Ascending aorta (tissue), 2 donors: ENCODE data around the gene CSF1R. TPM values are rescaled to one million over a fixed set of nuclear protein-coding genes. Genes with fewer than 3 reads are reported as not detected.

Source experiments
- DNase-seq, 2 donors: peaks; one replicate each; pipeline ENCODE4 v3.0.0-alpha.2; 2019; ENCODE audit warnings: low spot score in 2 of 2
- H3K27ac ChIP-seq, 2 donors: fragments of 200-600 bp; sonication (generic); one replicate each; pipeline ENCODE4 v1.5.1; 2016 to 2017; ENCODE audit warnings: mild to moderate bottlenecking in 1 of 2
- H3K27me3 ChIP-seq: fragments of 200-600 bp; sonication (generic); one replicate; pipeline ENCODE4 v1.5.1; 2017
- H3K36me3 ChIP-seq, 2 donors: fragments of 200-600 bp; sonication (generic); one replicate each; pipeline ENCODE4 v1.5.1; 2016
- H3K4me1 ChIP-seq, 2 donors: fragments of 200-600 bp; sonication (generic); one replicate each; pipeline ENCODE4 v1.5.1; 2016 to 2017; ENCODE audit warnings: mild to moderate bottlenecking in 1 of 2
- H3K4me3 ChIP-seq, 2 donors: fragments of 200-600 bp; sonication (generic); one replicate each; pipeline ENCODE4 v1.5.1; 2016 to 2017; ENCODE audit warnings: mild to moderate bottlenecking in 1 of 2
- H3K9me3 ChIP-seq, 2 donors: fragments of 200-600 bp; sonication (generic); one replicate each; pipeline ENCODE4 v1.5.1; 2016
- CTCF ChIP-seq, 3 experiments: fragments of 200-600 bp in 2 of 3; fragments of 450-650 bp in 1 of 3; sonication (generic) in 2 of 3; IDR thresholded peaks; one replicate each; pipeline ENCODE4 v1.5.1; 2016 to 2019; ENCODE audit warnings: antibody characterized with exemption in 3 of 3, mild to moderate bottlenecking in 1 of 3, moderate library complexity in 1 of 3
- intact Hi-C: fragments of 100-400 bp; cut with DNase I; formaldehyde crosslinking; loops from one replicate; pipeline ENCODE4 v1.15.1; 2023
- total RNA-seq: library from RNA; depleted of rRNA; stranded (reverse); fragments of >200 nt; gene quantifications from one replicate; pipeline ENCODE4 v1.1.0, GENCODE V29; 2016

Gene CSF1R
- total RNA-seq, 1 donor from 2014 or later = 70.9 TPM

GRCh38 chr5:150131978-150132694 lies 45.8 kb upstream of the CSF1R start:
- Histone ChIP-seq H3K36me3 (peaks cover 52 to 90% of the 10 kb centered on the region in 2 donors), H3K27me3 (no peaks in the 10 kb centered on the region), H3K9me3 (no peaks in the 10 kb centered on the region), H3K4me1 (peaks cover 29 to 68% of the 10 kb centered on the region in 2 donors), H3K4me3 (no peak overlapping the region), H3K27ac (peak overlapping the region; percentile 98 to 99)
- intact Hi-C loops = loop anchor here (2.0 to 10.0 kb wide), 3 partner anchors 29 to 1543 kb away; no protein-coding TSS in a partner anchor
- no peak for DNase-seq
- TF ChIP-seq CTCF (IDR thresholded peaks at IDR 0.05) = no peak

GRCh38 chr5:150131461-150131860 lies 45.1 kb upstream of the CSF1R start:
- no peak for DNase-seq
- H3K4me1 ChIP-seq = peaks cover 22 to 62% of the 10 kb centered on the region in 2 donors
- no peaks in the 10 kb centered on the region for H3K27me3 ChIP-seq
- intact Hi-C loops = loop anchor here (2.0 to 10.0 kb wide), 3 partner anchors 29 to 1543 kb away; no protein-coding TSS in a partner anchor
- TF ChIP-seq CTCF (IDR thresholded peaks at IDR 0.05) = no peak
- H3K4me3 ChIP-seq = no peak overlapping the region
- peak overlapping the region; percentile 98 to 99 for H3K27ac ChIP-seq
- no peaks in the 10 kb centered on the region for H3K9me3 ChIP-seq
- peaks cover 58 to 95% of the 10 kb centered on the region in 2 donors for H3K36me3 ChIP-seq

- no peak for TF ChIP-seq CTCF (IDR thresholded peaks at IDR 0.05)
- no peaks in the 10 kb centered on the region for H3K27me3 ChIP-seq
- no peaks in the 10 kb centered on the region for H3K9me3 ChIP-seq
- H3K27ac ChIP-seq = peak overlapping the region; percentile 98 to 99
- H3K4me1 ChIP-seq = peaks cover 16 to 52% of the 10 kb centered on the region in 2 donors
- peaks cover 64 to 95% of the 10 kb centered on the region in 2 donors for H3K36me3 ChIP-seq
- intact Hi-C loops = loop anchor here (1.0 to 10.0 kb wide), 4 partner anchors 30 to 1544 kb away; no protein-coding TSS in a partner anchor
- H3K4me3 ChIP-seq = no peak overlapping the region
- no peak for DNase-seq
These were observed 44.2 kb upstream of the CSF1R start for GRCh38 chr5:150130493-150130922.

GRCh38 chr5:150129813-150130492 lies 43.6 kb upstream of the CSF1R start:
- H3K4me3 ChIP-seq = no peak overlapping the region
- H3K36me3 ChIP-seq = peaks cover 70 to 95% of the 10 kb centered on the region in 2 donors

GRCh38 chr5:150129454-150129812 lies 43.1 kb upstream of the CSF1R start:
- H3K4me3 ChIP-seq = no peak overlapping the region
- H3K9me3 ChIP-seq = no peaks in the 10 kb centered on the region
- no peak for DNase-seq
- H3K4me1 ChIP-seq = peaks cover 16 to 43% of the 10 kb centered on the region in 2 donors
- H3K27me3 ChIP-seq = no peaks in the 10 kb centered on the region
- intact Hi-C loops = no loop called here
- peaks cover 74 to 95% of the 10 kb centered on the region in 2 donors for H3K36me3 ChIP-seq
- peak overlapping the region in 1 of 2 donors; percentile 99 for H3K27ac ChIP-seq
- TF ChIP-seq CTCF (IDR thresholded peaks at IDR 0.05) = no peak

More at GRCh38 chr5:150129813-150130492, 43.6 kb upstream of the CSF1R start:
- Histone ChIP-seq H3K9me3 (no peaks in the 10 kb centered on the region), H3K27ac (peak overlapping the region; percentile 98 to 99), H3K4me1 (peaks cover 16 to 47% of the 10 kb centered on the region in 2 donors), H3K27me3 (no peaks in the 10 kb centered on the region)
- TF ChIP-seq CTCF (IDR thresholded peaks at IDR 0.05) = peak; percentile 92 to 96 (median 95)
- intact Hi-C loops = loop anchor here (1.0 to 10.0 kb wide), 4 partner anchors 31 to 1545 kb away; no protein-coding TSS in a partner anchor
- DNase-seq = peak in 1 of 2 donors; percentile 86
